ENCODE data around the gene SNX10. TPM values are rescaled to one million over a fixed set of nuclear protein-coding genes. Genes with fewer than 3 reads are reported as not detected.

Gene SNX10
- total and polyA plus RNA-seq, 2 of the 8 experiments (the other 6 are each of a cell fraction or from before 2014, with no cell fraction given) = 4.4 to 9.6 TPM

GRCh38 chr7:26349005-26349915, 57.6 kb downstream of the SNX10 start:
- H3K4me3 ChIP-seq (ENCODE audit: extremely low read depth in 1 of 4, insufficient read depth in 2 of 4, low read depth in 3 of 4, low read length in 4 of 4) = no peak overlapping the region
- no peaks in the 10 kb centered on the region for H3K79me1 ChIP-seq (ENCODE audit: low read depth, low read length)
- no peaks in the 10 kb centered on the region for H4K20me1 ChIP-seq (replicated peaks in 1 of 2; ENCODE audit: control insufficient read depth in 1 of 2, insufficient read depth in 2 of 2, low read length in 2 of 2)
- no peak overlapping the region for H3K4me2 ChIP-seq (ENCODE audit: insufficient read depth in 1 of 2, low read depth in 2 of 2, low read length in 2 of 2)
- H3K4me1 ChIP-seq (replicated peaks in 1 of 4; ENCODE audit: control insufficient read depth in 3 of 4, insufficient read depth in 4 of 4, low read length in 3 of 4) = no peaks in the 10 kb centered on the region; a peak in 4 of 7 replicates
- no peak for DNase-seq (ENCODE audit: low read depth in 1 of 2, low spot score in 2 of 2)
- H2AK5ac ChIP-seq (ENCODE audit: low read depth, low read length) = no peak overlapping the region
- no peaks in the 10 kb centered on the region for H3K9me3 ChIP-seq (ENCODE audit: insufficient read depth in 2 of 2, low read depth in 1 of 2, low read length in 1 of 2)
- no peak overlapping the region for H2BK5ac ChIP-seq (ENCODE audit: low read depth, low read length)
- no peaks in the 10 kb centered on the region for H3K79me2 ChIP-seq (ENCODE audit: control insufficient read depth in 1 of 2, insufficient read depth in 2 of 2, low read length in 2 of 2)
- no peak overlapping the region for H2AFZ ChIP-seq (ENCODE audit: low read length)
- H3K23me2 ChIP-seq (ENCODE audit: low read depth, low read length) = no peaks in the 10 kb centered on the region
- H2BK20ac ChIP-seq (ENCODE audit: low read length) = no peak overlapping the region
- no peak overlapping the region for H3K9ac ChIP-seq (replicated peaks in 1 of 4; ENCODE audit: extremely low read depth in 1 of 4, low read depth in 3 of 4, low read length in 3 of 4)
- no peak overlapping the region for H4K91ac ChIP-seq (replicated peaks; ENCODE audit: insufficient read length, low read length)
- no peak overlapping the region for H3K18ac ChIP-seq (ENCODE audit: extremely low read depth, low read length)
- H4K8ac ChIP-seq (ENCODE audit: extremely low read depth, insufficient read depth, low read length) = no peak overlapping the region
- ChIA-PET POLR2A (ENCODE audit: partially characterized antibody) (no interaction called here), CTCF (ENCODE audit: partially characterized antibody) (interaction anchor here (0.7 to 3.0 kb wide), 10 partner anchors 8 to 520 kb away, joined by 3 to 15 read pairs (median 4); no protein-coding TSS in a partner anchor)
- H3K14ac ChIP-seq (ENCODE audit: insufficient read length) = no peak overlapping the region
- H3K27me3 ChIP-seq (replicated peaks in 1 of 4; ENCODE audit: control insufficient read depth in 3 of 4, extremely low read depth in 1 of 4, insufficient read depth in 3 of 4, low read length in 3 of 4) = no peaks in the 10 kb centered on the region
- no peak overlapping the region for H2BK15ac ChIP-seq (ENCODE audit: low read length)
- H3K56ac ChIP-seq (replicated peaks; ENCODE audit: insufficient read length, low read depth, low read length) = no peak overlapping the region
- no peak for FAIRE-seq
- no peak overlapping the region for H2BK120ac ChIP-seq (replicated peaks; ENCODE audit: low read depth, low read length)
- H3K36me3 ChIP-seq (ENCODE audit: control insufficient read depth in 2 of 4, insufficient read depth in 4 of 4, low read length in 3 of 4) = no peaks in the 10 kb centered on the region
- no peak overlapping the region for H3K23ac ChIP-seq (ENCODE audit: insufficient read length)
- no peak overlapping the region for H2BK12ac ChIP-seq (ENCODE audit: low read depth, low read length)
- H4K5ac ChIP-seq (ENCODE audit: insufficient read length, low read depth, low read length) = no peak overlapping the region
- no peak overlapping the region for H3K27ac ChIP-seq (ENCODE audit: low read depth, low read length)
- 87% methylated on average over 6 of the region's 6 CpGs; no CpG with 5 or more reads in 1 of the 2 experiments for WGBS, 2 experiments (ENCODE audit: extremely low coverage in 1 of 2, insufficient coverage in 1 of 2, insufficient read length in 1 of 2, insufficient replicate concordance in 2 of 2, low coverage in 1 of 2, low lambda C conversion rate in 2 of 2, missing lambda C conversion rate in 1 of 2)
- no peak overlapping the region for H3K4ac ChIP-seq (replicated peaks; ENCODE audit: insufficient read length, low read depth, low read length)
- TF ChIP-seq CEBPB (IDR thresholded peaks at IDR 0.05; ENCODE audit: low read depth, low read length) = no peak
- no peak for TF ChIP-seq TBP (IDR thresholded peaks at IDR 0.05; ENCODE audit: low read depth, low read length)
- TF ChIP-seq NANOG (IDR thresholded peaks at IDR 0.05; ENCODE audit: insufficient read depth, low read depth, low read length, poor library complexity, severe bottlenecking) = no peak
- TF ChIP-seq JUN (IDR thresholded peaks at IDR 0.05; ENCODE audit: low read depth, low read length) = no peak
- TF ChIP-seq TCF12 (IDR thresholded peaks at IDR 0.05; ENCODE audit: low read depth, low read length) = no peak
- TF ChIP-seq ATF2 (IDR thresholded peaks at IDR 0.05; ENCODE audit: low read length) = no peak
- no peak for TF ChIP-seq PHF8 (conservative IDR thresholded peaks at IDR 0.05; ENCODE audit: low read depth, low read length)
- TF ChIP-seq EGR1 (IDR thresholded peaks at IDR 0.05; ENCODE audit: borderline replicate concordance, low read depth, low read length) = no peak
- TF ChIP-seq TEAD4 (IDR thresholded peaks at IDR 0.05; ENCODE audit: low read depth, low read length) = no peak
- no peak for TF ChIP-seq JUND (IDR thresholded peaks at IDR 0.05; ENCODE audit: low read length)
- no peak for TF ChIP-seq EP300 (IDR thresholded peaks at IDR 0.05; ENCODE audit: borderline replicate concordance in 1 of 2, low read depth in 2 of 2, low read length in 2 of 2)

All from H1 (cell line).